Measurements from ENCODE around the gene CNKSR3.

CNKSR3 gene

GRCh38 chr6:154508573-154509375, 1.7 kb downstream of the CNKSR3 start:
- no peak for DNase-seq (ENCODE audit: extremely low read depth, low read depth)
- TF ChIP-seq CTCF (IDR thresholded peaks at IDR 0.05; ENCODE audit: low read depth, low read length), result no peak

- TF ChIP-seq CTCF (IDR thresholded peaks at IDR 0.05; ENCODE audit: low read depth, low read length), result no peak
- DNase-seq (ENCODE audit: extremely low read depth, low read depth), result no peak
Measured at GRCh38 chr6:154506991-154507898, 3.2 kb downstream of the CNKSR3 start.

- DNase-seq (ENCODE audit: extremely low read depth, low read depth), result no peak
- TF ChIP-seq CTCF (IDR thresholded peaks at IDR 0.05; ENCODE audit: low read depth, low read length), result no peak
Measured at GRCh38 chr6:154506582-154506981, 3.9 kb downstream of the CNKSR3 start.

- no peak for DNase-seq (ENCODE audit: extremely low read depth, low read depth)
Measured at GRCh38 chr6:154506108-154506507, 4.4 kb downstream of the CNKSR3 start.

GRCh38 chr6:154504865-154505449, 5.5 kb downstream of the CNKSR3 start:
- no peak for DNase-seq (ENCODE audit: extremely low read depth, low read depth)
- no peak for TF ChIP-seq CTCF (IDR thresholded peaks at IDR 0.05; ENCODE audit: low read depth, low read length)

More at GRCh38 chr6:154506108-154506507, 4.4 kb downstream of the CNKSR3 start:
- TF ChIP-seq CTCF (IDR thresholded peaks at IDR 0.05; ENCODE audit: low read depth, low read length), result no peak

GRCh38 chr6:154504102-154504501, 6.4 kb downstream of the CNKSR3 start:
- no peak for TF ChIP-seq CTCF (IDR thresholded peaks at IDR 0.05; ENCODE audit: low read depth, low read length)
- no peak for DNase-seq (ENCODE audit: extremely low read depth, low read depth)
